Vagina (tissue), 2 donors: ENCODE measurements around the gene URB1. TPM values are rescaled to one million over a fixed set of nuclear protein-coding genes. Genes with fewer than 3 reads are reported as not detected.

Source experiments
- DNase-seq, 2 donors: peaks; one replicate each; pipeline ENCODE4 v3.0.0-alpha.2; 2017; ENCODE audit errors: extremely low spot score in 2 of 2
- H3K27ac ChIP-seq: fragments of 200-600 bp; sonication (generic); one replicate; pipeline ENCODE4 v1.5.1; 2019
- H3K27me3 ChIP-seq: fragments of 200-600 bp; sonication (generic); one replicate; pipeline ENCODE4 v1.5.1; 2019
- H3K36me3 ChIP-seq, 2 donors: fragments of 200-600 bp; sonication (generic); one replicate each; pipeline ENCODE4 v1.5.1; 2017 to 2019
- H3K4me1 ChIP-seq: fragments of 200-600 bp; sonication (generic); one replicate; pipeline ENCODE4 v1.5.1; 2019
- H3K4me3 ChIP-seq, 2 donors: fragments of 200-600 bp; sonication (generic); 1 replicate in 1 of 2; 2 replicates in 1 of 2; pipeline ENCODE4 v1.5.1; 2016 to 2019
- H3K9me3 ChIP-seq: fragments of 200-600 bp; sonication (generic); one replicate; pipeline ENCODE4 v1.5.1; 2019
- POLR2A ChIP-seq, 2 donors: fragments of 450-650 bp; IDR thresholded peaks; one replicate each; pipeline ENCODE4 v1.6.1; 2017; ENCODE audit warnings: antibody characterized with exemption in 2 of 2, mild to moderate bottlenecking in 2 of 2, moderate library complexity in 2 of 2
- POLR2AphosphoS5 ChIP-seq, 2 donors: sonication (generic); formaldehyde crosslinking; IDR thresholded peaks; one replicate each; pipeline ENCODE4 v1.9.0; 2017; ENCODE audit warnings: antibody characterized with exemption in 2 of 2, mild to moderate bottlenecking in 2 of 2, low read depth in 1 of 2; ENCODE audit not compliant: insufficient read depth in 1 of 2
- intact Hi-C: fragments of 100-400 bp; cut with DNase I; formaldehyde crosslinking; loops from one replicate; pipeline ENCODE4 v1.15.1; 2023
- total RNA-seq: library from RNA; depleted of rRNA; stranded (reverse); fragments of >200 nt; gene quantifications from one replicate; pipeline ENCODE4 v1.2.3, GENCODE V29; 2016
- TF ChIP-seq, protein P1 (sequence below), 3 experiments: fragments of 450-650 bp in 2 of 3; fragments of 200-600 bp in 1 of 3; sonication (generic) in 1 of 3; IDR thresholded peaks; one replicate each; pipeline ENCODE4 v1.5.1; 2017 to 2019; ENCODE audit warnings: antibody characterized with exemption in 3 of 3, mild to moderate bottlenecking in 2 of 3, moderate library complexity in 2 of 3

The URB1 gene
- total RNA-seq, 1 donor from 2014 or later, result 23.8 TPM

DNA sequence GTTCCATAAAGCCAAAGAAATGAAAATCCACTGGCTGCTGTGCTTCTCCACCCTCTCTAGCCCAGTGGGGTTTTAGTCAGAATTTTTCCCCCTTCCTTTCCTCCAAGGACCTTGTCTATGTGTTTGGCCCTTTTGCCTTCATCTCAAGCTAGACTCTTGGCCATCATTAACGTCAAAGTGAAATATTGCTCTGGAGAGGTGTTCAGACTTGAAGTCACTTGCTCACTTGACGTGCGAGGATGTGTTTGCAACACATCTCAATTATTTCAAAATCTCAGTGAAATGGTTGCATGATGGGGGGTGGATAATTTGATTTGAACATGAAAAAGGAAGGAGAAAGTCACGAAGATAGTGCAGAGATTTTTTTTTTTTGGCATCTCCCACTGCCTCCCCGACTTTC lies 33.3 kb upstream of the URB1 start:
- no peak overlapping the region for H3K4me3 ChIP-seq
- no peak for DNase-seq
- H3K36me3 ChIP-seq, result no peaks in the 10 kb centered on the region
- TF ChIP-seq POLR2AphosphoS5 (IDR thresholded peaks at IDR 0.05; ENCODE audit: insufficient read depth in 1 of 2, low read depth in 1 of 2) (no peak), POLR2A (IDR thresholded peaks at IDR 0.05) (no peak)
- TF ChIP-seq, protein P1, sequence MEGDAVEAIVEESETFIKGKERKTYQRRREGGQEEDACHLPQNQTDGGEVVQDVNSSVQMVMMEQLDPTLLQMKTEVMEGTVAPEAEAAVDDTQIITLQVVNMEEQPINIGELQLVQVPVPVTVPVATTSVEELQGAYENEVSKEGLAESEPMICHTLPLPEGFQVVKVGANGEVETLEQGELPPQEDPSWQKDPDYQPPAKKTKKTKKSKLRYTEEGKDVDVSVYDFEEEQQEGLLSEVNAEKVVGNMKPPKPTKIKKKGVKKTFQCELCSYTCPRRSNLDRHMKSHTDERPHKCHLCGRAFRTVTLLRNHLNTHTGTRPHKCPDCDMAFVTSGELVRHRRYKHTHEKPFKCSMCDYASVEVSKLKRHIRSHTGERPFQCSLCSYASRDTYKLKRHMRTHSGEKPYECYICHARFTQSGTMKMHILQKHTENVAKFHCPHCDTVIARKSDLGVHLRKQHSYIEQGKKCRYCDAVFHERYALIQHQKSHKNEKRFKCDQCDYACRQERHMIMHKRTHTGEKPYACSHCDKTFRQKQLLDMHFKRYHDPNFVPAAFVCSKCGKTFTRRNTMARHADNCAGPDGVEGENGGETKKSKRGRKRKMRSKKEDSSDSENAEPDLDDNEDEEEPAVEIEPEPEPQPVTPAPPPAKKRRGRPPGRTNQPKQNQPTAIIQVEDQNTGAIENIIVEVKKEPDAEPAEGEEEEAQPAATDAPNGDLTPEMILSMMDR (IDR thresholded peaks at IDR 0.05), result no peak
- peaks cover 60% of the 10 kb centered on the region for H3K4me1 ChIP-seq
- no peaks in the 10 kb centered on the region for H3K9me3 ChIP-seq
- no peaks in the 10 kb centered on the region for H3K27me3 ChIP-seq
- intact Hi-C loops, result no loop called here
- H3K27ac ChIP-seq, result peak overlapping the region; percentile 51

- intact Hi-C loops, result no loop called here
- DNase-seq, result no peak
- H3K36me3 ChIP-seq, result no peaks in the 10 kb centered on the region
- H3K9me3 ChIP-seq, result no peaks in the 10 kb centered on the region
- no peaks in the 10 kb centered on the region for H3K27me3 ChIP-seq
- TF ChIP-seq, protein P1 (IDR thresholded peaks at IDR 0.05), result no peak
- TF ChIP-seq POLR2AphosphoS5 (IDR thresholded peaks at IDR 0.05; ENCODE audit: insufficient read depth in 1 of 2, low read depth in 1 of 2) (no peak), POLR2A (IDR thresholded peaks at IDR 0.05) (no peak)
- H3K4me3 ChIP-seq, result no peak overlapping the region
- H3K4me1 ChIP-seq, result peaks cover 60% of the 10 kb centered on the region
- peak overlapping the region; percentile 51 for H3K27ac ChIP-seq
Observed at GRCh38 chr21:32425628-32426027, 32.8 kb upstream of the URB1 start.

DNA sequence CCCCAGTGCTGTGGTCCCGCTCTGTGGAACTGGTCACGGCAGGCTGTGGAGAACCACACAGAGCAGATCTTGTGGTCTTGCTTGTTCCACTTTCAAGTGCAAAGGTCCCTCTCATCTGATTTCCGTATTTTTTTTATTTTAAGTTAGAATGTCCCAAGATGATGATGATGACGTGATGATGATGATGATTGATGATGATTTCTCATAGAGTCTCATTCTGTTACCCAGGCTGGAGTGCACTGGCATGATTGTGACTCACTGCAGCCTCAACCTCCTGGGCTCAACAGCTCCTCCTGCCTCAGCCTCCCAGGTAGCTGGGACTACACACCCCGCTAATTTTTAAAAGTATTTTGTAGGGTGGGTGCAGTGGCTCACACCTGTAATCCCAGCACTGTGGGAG lies 31.9 kb upstream of the URB1 start:
- peaks cover 60% of the 10 kb centered on the region for H3K4me1 ChIP-seq

DNA sequence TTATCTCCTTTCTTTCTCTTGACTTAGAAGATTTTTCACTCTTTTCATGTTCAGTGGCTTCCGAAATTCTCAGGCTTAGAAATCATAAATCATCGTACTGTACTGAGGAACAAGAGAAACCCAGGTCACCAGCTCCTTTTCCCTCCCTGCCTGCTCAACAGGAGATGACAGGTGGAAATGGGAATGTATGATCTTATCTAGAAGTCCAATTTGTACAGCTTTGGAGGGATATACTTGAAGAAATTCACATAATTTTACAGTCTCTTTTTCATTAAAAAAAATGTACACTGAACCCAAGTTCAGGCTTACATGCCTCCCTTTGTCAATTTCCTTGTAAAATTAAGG lies 31.4 kb upstream of the URB1 start:
- no peak overlapping the region for H3K27ac ChIP-seq
- no peaks in the 10 kb centered on the region for H3K9me3 ChIP-seq
- H3K4me1 ChIP-seq, result peaks cover 59% of the 10 kb centered on the region
- H3K27me3 ChIP-seq, result no peaks in the 10 kb centered on the region
- H3K36me3 ChIP-seq, result no peaks in the 10 kb centered on the region
- TF ChIP-seq POLR2A (IDR thresholded peaks at IDR 0.05), result no peak
- TF ChIP-seq, protein P1 (IDR thresholded peaks at IDR 0.05), result no peak
- no peak for TF ChIP-seq POLR2AphosphoS5 (IDR thresholded peaks at IDR 0.05; ENCODE audit: insufficient read depth in 1 of 2, low read depth in 1 of 2)
- DNase-seq, result no peak
- H3K4me3 ChIP-seq, result no peak overlapping the region
- intact Hi-C loops, result no loop called here

More for the DNA sequence above, 31.9 kb upstream of the URB1 start:
- intact Hi-C loops, result no loop called here
- Histone ChIP-seq H3K36me3 (no peaks in the 10 kb centered on the region), H3K27ac (no peak overlapping the region), H3K27me3 (no peaks in the 10 kb centered on the region), H3K4me3 (no peak overlapping the region), H3K9me3 (no peaks in the 10 kb centered on the region)
- no peak for DNase-seq
- TF ChIP-seq, protein P1 (IDR thresholded peaks at IDR 0.05), result no peak
- TF ChIP-seq POLR2AphosphoS5 (IDR thresholded peaks at IDR 0.05; ENCODE audit: insufficient read depth in 1 of 2, low read depth in 1 of 2) (no peak), POLR2A (IDR thresholded peaks at IDR 0.05) (no peak)

GRCh38 chr21:32423320-32424190 lies 30.7 kb upstream of the URB1 start:
- Histone ChIP-seq H3K4me3 (no peak overlapping the region), H3K27me3 (no peaks in the 10 kb centered on the region), H3K36me3 (no peaks in the 10 kb centered on the region), H3K9me3 (no peaks in the 10 kb centered on the region), H3K27ac (no peak overlapping the region), H3K4me1 (peaks cover 54% of the 10 kb centered on the region)
- DNase-seq, result no peak
- TF ChIP-seq POLR2A (IDR thresholded peaks at IDR 0.05) (no peak), POLR2AphosphoS5 (IDR thresholded peaks at IDR 0.05; ENCODE audit: insufficient read depth in 1 of 2, low read depth in 1 of 2) (no peak)
- TF ChIP-seq, protein P1 (IDR thresholded peaks at IDR 0.05), result no peak
- intact Hi-C loops, result no loop called here
